GM18951 (cell line): Measurements from ENCODE around the gene GPR42.
"Not testable (repeated sequence)": the region's sequence is repeated elsewhere in the genome, so short reads cannot be mapped to it uniquely, and the experiment has no call there.

Experiments
- POLR2A ChIP-seq: IDR thresholded peaks from 4 replicates; pipeline ENCODE4 v1.6.1; 2011; ENCODE audit warnings: mild to moderate bottlenecking; ENCODE audit not compliant: insufficient read length, insufficient read depth; ENCODE audit errors: extremely low read depth
- in situ Hi-C: fragments of 300-500 bp; cut with MboI; formaldehyde crosslinking; loops from one replicate; pipeline ENCODE4 v1.12.0; 2022; ENCODE audit warnings: low sequenced_read_pairs, mixed read lengths, inconsistent platforms; ENCODE audit not compliant: unreplicated experiment

The GPR42 gene

DNA sequence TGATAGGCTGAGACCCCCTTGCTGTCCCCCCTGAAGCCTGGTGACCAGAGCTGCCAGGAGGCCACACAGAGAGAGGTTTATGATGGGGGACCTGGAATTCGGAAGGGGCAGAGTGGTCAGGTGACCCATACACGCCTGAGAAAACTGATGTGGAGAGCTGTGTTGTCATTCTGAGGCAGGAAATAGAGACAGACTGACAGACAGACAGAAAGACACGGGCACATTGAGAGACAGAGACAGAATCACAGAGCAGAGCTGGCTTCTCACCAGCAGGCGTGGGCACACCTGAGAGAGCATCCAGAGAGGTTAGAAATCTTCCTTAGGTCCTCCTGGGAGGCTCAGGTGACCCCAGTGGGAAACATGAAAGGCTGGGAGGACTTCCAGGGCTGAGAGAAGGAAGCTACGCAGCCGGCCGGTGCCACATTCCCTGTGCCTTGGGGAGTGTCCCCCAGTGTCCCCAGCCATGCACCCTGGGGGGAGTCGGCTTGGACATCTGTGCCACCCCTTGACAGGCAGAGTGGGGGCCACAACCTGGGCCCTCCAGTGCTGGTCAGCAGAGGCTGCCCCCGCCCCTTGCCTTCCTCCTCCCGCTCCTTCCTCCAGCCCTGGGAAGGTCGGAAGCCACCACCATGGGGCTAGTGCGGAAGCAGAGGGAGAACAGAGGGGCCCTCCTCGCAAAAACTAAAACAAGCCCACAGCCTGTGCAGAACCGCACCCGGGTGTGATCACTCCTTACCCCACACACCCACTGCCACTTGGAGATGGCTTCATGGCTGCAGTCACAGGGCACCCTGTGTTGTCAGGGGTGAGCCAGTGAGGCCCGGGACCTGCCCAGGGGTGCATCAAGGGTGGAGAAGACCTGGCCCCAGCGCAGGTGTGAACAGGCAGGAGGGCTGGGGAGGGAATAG is 21.0 kb upstream of the GPR42 start:
- in situ Hi-C loops = loop anchor here (5.0 kb wide), 1 partner anchor 122 kb away; no protein-coding TSS in a partner anchor
- no peak for TF ChIP-seq POLR2A

DNA sequence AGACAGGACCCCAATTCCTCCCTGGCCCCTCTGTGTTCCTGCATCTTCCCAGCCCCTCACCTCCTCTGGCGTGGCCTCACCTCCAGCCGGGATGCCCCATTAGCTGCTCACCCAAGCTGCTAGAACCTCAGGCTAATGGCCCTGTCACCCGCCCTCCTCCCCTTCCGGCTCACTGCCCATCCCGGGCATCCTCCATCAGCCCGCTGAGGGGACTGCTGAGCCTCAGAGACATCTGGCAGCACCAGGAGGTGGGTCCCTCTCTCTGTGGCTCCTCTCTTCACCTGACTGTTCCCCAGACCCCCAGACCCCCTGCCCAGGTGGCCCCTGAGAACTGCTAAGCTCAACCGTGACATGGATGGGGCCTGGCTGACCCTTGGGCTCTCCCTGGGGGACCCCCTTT is 20.3 kb upstream of the GPR42 start:
- in situ Hi-C loops = loop anchor here (5.0 kb wide), 1 partner anchor 122 kb away; no protein-coding TSS in a partner anchor
- TF ChIP-seq POLR2A = no peak

DNA sequence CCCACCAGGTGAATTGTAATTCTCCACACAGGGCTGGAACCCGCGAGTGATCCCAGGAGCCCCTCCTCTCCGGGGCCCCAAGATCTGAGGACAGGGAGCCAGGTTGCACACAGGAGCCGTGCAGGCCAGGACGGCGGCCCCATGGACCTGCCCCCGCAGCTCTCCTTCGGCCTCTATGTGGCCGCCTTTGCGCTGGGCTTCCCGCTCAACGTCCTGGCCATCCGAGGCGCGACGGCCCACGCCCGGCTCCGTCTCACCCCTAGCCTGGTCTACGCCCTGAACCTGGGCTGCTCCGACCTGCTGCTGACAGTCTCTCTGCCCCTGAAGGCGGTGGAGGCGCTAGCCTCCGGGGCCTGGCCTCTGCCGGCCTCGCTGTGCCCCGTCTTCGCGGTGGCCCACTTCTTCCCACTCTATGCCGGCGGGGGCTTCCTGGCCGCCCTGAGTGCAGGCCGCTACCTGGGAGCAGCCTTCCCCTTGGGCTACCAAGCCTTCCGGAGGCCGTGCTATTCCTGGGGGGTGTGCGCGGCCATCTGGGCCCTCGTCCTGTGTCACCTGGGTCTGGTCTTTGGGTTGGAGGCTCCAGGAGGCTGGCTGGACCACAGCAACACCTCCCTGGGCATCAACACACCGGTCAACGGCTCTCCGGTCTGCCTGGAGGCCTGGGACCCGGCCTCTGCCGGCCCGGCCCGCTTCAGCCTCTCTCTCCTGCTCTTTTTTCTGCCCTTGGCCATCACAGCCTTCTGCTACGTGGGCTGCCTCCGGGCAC is 19.3 kb upstream of the GPR42 start:
- TF ChIP-seq POLR2A = no peak
- in situ Hi-C loops = loop anchor here (5.0 kb wide), 1 partner anchor 121 kb away; no protein-coding TSS in a partner anchor

DNA sequence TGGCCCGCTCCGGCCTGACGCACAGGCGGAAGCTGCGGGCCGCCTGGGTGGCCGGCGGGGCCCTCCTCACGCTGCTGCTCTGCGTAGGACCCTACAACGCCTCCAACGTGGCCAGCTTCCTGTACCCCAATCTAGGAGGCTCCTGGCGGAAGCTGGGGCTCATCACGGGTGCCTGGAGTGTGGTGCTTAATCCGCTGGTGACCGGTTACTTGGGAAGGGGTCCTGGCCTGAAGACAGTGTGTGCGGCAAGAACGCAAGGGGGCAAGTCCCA is 18.8 kb upstream of the GPR42 start:
- in situ Hi-C loops = loop anchor here (5.0 kb wide), 1 partner anchor 120 kb away; no protein-coding TSS in a partner anchor
- TF ChIP-seq POLR2A = no peak

DNA sequence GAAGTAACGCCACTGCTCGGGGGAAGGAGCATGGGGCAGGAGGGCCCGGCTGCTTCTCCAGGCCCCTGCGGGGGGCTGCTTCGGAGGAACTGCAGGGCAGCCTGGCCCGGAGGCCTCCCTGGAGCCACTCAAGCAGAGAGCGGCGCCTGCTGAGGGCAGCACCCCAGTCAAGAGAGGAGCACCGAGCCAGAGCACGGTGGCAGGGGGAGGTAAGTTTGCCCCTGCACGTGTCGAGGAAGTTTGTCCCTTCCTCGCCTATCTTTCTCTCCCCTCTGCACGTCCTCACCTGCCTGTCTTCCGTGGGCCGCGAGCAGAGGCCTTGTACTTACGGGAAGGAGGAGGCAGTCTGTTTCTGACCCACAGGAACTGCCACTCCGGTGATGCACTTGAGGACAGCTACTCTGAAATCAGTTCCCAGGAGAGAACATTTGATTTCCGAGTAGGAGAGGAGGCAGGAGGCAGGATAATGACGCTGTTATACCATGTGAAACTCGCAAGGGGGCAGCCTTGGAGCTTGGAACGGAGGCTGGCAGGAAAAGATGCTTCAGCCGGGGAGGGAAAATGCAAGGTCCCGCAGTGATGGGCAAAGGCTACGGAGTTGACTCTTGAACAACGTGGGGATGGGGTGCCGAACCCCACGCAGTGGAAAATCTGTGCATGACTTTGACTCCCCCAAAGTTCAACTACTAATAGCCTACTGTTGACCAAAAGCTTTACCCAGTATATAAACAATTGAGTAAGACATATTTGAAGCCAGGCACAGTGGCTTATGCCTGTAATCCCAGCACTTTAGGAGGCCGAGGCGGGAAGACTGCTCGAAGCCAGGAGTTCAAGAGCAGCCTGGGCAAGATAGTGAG is 18.2 kb upstream of the GPR42 start:
- in situ Hi-C loops = loop anchor here (5.0 kb wide), 1 partner anchor 120 kb away; no protein-coding TSS in a partner anchor
- no peak for TF ChIP-seq POLR2A

DNA sequence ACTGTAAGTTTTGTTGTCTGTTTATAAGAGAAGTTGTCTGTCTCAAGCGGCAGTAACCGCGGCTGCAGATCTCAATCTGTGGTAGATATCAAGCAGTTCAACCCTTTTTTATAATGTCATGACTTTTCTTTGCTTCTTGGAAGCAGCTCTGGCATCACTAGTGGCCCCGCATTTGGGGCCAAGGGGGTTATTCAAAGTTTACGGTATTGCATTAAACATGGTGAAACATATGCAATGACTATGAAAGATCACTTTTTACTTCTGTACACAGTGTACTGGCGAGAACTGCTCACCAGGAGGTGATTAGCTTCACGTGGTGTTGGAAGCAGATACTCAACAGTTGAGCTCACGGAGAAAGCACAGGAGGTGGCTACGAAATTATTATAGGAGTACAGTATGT is 17.2 kb upstream of the GPR42 start:
- in situ Hi-C loops = loop anchor here (5.0 kb wide), 1 partner anchor 119 kb away; no protein-coding TSS in a partner anchor
- TF ChIP-seq POLR2A = no peak

DNA sequence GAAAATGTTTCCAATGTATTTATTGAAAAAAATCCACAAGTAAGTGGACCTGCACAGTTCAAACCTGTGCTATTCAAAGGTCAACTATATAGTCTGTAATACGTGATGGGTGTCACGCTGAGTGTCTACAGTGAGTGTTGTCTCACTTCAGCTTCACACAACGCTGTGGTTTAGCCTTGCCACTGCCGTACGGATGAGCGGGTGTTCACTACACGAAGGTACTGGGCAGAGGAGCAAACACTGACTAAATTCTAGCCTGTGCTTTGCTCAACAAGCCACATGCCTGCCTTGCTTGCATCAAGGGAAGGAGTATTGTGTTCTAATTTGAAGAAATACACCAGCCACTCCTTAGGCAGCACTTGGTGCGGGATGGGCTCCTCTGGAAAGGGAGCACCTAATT is 16.0 kb upstream of the GPR42 start:
- in situ Hi-C loops = loop anchor here (5.0 kb wide), 1 partner anchor 117 kb away; no protein-coding TSS in a partner anchor
- TF ChIP-seq POLR2A = no peak

DNA sequence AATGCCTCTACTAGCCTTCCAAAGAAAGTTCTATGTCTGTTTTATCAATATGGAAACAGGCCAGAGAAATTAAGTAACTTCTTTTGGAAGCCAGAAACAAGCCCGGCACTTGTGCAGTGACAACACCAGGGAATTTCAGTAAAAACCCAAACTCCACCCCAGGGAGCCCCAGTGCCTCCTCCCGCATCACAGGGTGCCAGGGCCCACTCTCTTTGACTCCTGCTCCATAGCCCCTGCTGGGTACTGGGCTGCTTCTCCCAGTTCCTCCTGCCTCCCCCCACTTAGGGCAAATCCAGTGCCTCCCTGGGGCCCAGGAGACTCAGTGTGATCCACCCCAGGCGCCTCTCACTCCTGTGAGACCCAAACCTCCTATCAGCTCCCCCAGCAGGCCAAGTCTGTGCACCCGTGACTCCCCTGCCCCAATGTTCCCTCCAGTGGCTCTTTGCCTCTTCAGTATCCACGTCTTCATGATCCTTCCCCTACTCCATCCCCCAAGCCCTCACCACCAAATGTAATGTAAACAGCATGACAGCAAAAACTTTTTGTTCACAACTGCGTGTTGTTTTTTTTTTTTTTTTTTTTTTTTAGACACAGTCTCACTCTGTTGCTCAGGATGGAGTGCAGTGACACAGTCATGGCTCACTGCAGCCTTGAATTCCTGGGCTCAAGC is 14.9 kb upstream of the GPR42 start:
- in situ Hi-C loops = no loop called here
- TF ChIP-seq POLR2A = no peak

DNA sequence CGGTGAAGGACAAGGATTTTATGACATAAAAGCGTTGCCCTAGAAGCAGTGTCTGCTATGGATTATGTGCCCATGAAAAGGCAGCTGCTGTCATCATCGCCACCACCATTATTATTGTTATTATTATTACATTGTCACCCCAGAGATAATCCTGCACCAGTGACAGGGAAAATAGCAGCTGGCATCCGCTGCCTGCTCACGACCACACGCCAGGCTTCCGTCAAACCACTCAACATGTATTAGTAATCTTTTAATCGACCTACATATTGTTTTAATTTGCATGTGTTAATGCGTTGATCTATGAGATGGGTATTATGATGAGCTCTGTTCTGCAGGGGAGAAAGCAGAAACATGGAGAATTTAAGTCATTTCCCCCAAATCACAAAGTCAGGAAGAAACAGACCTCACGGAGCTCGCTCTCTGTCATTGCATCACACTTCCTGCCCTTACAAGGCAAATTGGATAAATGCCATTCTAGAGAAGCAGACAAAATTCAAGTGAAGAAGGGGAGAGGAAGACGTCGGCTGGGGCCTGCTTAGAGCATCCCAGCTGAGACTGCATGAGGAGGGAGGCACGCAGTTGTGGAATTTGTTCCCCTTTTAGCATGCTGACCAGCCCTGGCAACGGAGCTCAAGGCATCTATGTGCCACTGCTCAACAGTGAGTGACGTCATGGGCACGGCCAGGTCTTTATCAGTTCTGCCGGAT is 12.8 kb upstream of the GPR42 start, which contains the start of gene FFAR3:
TSS of gene FFAR3 (plus strand) at position 594 of the 707 bp plus-strand sequence. CDS start 431 bp downstream, outside the sequence.
- in situ Hi-C loops = no loop called here
- no peak for TF ChIP-seq POLR2A

DNA sequence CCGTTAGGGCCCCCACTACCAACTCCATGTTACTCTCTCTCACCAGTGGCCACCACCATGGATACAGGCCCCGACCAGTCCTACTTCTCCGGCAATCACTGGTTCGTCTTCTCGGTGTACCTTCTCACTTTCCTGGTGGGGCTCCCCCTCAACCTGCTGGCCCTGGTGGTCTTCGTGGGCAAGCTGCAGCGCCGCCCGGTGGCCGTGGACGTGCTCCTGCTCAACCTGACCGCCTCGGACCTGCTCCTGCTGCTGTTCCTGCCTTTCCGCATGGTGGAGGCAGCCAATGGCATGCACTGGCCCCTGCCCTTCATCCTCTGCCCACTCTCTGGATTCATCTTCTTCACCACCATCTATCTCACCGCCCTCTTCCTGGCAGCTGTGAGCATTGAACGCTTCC is 12.0 kb upstream of the GPR42 start:
- in situ Hi-C loops = not testable (repeated sequence)

DNA sequence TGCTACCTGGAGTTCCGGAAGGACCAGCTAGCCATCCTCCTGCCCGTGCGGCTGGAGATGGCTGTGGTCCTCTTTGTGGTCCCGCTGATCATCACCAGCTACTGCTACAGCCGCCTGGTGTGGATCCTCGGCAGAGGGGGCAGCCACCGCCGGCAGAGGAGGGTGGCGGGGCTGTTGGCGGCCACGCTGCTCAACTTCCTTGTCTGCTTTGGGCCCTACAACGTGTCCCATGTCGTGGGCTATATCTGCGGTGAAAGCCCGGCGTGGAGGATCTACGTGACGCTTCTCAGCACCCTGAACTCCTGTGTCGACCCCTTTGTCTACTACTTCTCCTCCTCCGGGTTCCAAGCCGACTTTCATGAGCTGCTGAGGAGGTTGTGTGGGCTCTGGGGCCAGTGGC is 11.5 kb upstream of the GPR42 start:
- in situ Hi-C loops = not testable (repeated sequence)

DNA sequence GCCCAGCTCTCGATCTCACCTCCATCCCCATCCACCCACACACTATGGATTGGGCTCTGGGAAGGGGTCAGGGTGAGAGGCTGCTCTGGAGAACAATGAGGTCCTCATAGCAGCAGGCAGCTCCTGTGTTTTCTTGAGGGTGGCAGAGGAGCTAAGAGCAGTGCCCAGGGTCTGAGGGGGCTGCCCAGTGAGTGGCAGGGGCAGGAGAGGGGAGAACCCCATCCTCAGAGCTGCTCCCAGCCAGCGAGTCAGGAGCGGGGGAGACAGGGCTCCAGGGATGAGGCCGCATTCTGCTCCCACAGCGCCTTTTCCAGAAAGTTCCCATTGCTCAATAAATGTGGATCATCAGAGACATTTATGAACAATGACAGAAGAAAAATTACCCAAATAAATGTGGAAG is 10.8 kb upstream of the GPR42 start:
- in situ Hi-C loops = not testable (repeated sequence)
